Astrocyte (in vitro differentiated cells and primary cell): Measurements from ENCODE around the gene ULBP1.

Experiments used
- EZH2 ChIP-seq: IDR thresholded peaks from 2 replicates; pipeline ENCODE4 v1.6.1; 2012; ENCODE audit warnings: mild to moderate bottlenecking, low read length, inconsistent platforms; ENCODE audit not compliant: insufficient read depth
- TF ChIP-seq, protein P1 (sequence below): IDR thresholded peaks from 2 replicates; pipeline ENCODE4 v1.5.1; 2011; ENCODE audit warnings: low read depth, mild to moderate bottlenecking, inconsistent platforms, low read length, moderate library complexity; ENCODE audit not compliant: insufficient read depth

DNA sequence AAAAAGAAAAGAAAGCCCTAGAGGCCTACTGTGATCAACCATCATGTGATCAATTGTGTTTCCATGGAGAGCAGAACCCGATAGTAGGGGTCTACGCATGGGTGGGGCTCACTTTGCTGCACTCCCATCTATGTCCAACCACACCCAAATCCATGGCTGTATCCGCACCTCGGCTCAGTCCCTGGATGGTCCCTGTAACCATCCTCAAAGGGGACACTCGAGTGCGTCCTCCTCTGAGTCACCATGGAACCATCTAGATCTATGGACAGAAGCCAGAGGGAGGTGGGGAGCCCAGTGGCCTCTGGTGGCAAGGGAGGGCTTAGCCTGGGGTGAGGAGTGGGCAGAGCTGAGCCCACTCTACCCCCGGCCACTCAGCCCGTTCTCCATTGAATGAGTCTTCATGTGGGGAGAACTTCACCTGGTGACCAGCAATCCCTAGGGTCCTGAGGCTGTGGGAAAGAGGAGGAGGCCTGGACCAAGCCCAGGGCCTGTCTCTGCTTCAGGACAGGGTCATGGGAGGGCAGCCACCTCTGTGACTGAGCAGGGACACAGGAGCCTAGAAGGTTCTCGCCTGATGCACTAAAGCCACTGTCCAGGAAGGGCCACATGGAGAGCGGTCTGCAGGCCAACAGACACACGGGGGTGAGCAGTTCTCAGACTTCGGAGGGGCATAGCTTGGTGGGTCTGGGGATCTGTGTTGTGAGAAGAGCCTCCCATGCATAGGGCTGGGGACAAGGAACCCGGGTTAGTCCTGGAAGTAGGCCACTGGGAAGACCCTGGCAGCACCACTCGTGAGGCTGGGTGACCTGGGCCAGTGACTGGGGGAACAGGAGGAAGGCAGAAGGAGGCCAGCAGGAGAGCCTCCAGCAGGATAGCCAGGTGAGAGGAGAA, 42.3 kb downstream of the ULBP1 start:
- TF ChIP-seq, protein P1, sequence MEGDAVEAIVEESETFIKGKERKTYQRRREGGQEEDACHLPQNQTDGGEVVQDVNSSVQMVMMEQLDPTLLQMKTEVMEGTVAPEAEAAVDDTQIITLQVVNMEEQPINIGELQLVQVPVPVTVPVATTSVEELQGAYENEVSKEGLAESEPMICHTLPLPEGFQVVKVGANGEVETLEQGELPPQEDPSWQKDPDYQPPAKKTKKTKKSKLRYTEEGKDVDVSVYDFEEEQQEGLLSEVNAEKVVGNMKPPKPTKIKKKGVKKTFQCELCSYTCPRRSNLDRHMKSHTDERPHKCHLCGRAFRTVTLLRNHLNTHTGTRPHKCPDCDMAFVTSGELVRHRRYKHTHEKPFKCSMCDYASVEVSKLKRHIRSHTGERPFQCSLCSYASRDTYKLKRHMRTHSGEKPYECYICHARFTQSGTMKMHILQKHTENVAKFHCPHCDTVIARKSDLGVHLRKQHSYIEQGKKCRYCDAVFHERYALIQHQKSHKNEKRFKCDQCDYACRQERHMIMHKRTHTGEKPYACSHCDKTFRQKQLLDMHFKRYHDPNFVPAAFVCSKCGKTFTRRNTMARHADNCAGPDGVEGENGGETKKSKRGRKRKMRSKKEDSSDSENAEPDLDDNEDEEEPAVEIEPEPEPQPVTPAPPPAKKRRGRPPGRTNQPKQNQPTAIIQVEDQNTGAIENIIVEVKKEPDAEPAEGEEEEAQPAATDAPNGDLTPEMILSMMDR: no peak
- no peak for TF ChIP-seq EZH2
